DOHH2 (cell line): ENCODE results near the gene RHOBTB3.

ENCODE experiments used
- EZH2phosphoT487 ChIP-seq: fragments of 200-600 bp; sonication (generic); IDR thresholded peaks from 2 replicates; pipeline ENCODE4 v1.6.1; 2017; ENCODE audit warnings: borderline replicate concordance, mild to moderate bottlenecking, antibody characterized with exemption, low read length, moderate library complexity, mixed read lengths
- TF ChIP-seq, protein P1 (sequence below): fragments of 200-600 bp; sonication (generic); IDR thresholded peaks from one replicate; pipeline ENCODE4 v1.5.1; 2014; ENCODE audit warnings: antibody characterized with exemption, mild to moderate bottlenecking, low read depth, low read length; ENCODE audit not compliant: poor library complexity, severe bottlenecking

DNA sequence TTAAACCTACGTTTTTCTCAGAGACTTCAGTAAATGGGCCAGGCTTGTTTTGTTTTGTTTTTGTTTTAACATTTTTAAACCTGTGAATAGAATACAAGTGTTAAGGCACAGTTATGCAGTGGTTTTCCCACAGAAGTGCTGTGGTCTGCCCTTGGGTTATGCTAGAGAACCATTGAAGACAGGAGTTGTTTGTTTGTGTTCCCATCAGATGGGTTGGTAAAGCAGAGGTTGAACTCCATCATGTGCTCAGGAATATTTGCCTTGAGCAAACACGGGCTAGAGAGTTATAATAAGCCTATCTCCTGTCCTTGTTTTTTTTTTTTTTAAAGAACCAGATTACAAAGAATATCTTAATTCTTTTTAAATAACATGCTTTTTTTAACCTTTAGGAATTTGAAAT lies 28.5 kb downstream of the RHOBTB3 start:
- TF ChIP-seq, protein P1, sequence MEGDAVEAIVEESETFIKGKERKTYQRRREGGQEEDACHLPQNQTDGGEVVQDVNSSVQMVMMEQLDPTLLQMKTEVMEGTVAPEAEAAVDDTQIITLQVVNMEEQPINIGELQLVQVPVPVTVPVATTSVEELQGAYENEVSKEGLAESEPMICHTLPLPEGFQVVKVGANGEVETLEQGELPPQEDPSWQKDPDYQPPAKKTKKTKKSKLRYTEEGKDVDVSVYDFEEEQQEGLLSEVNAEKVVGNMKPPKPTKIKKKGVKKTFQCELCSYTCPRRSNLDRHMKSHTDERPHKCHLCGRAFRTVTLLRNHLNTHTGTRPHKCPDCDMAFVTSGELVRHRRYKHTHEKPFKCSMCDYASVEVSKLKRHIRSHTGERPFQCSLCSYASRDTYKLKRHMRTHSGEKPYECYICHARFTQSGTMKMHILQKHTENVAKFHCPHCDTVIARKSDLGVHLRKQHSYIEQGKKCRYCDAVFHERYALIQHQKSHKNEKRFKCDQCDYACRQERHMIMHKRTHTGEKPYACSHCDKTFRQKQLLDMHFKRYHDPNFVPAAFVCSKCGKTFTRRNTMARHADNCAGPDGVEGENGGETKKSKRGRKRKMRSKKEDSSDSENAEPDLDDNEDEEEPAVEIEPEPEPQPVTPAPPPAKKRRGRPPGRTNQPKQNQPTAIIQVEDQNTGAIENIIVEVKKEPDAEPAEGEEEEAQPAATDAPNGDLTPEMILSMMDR: no peak
- TF ChIP-seq EZH2phosphoT487: no peak
